HG03571 (cell line): Measurements from ENCODE around the gene MBD5.

Source experiments
- ATAC-seq: cut with Tn5 transposase; IDR thresholded peaks from one replicate; pipeline ENCODE4 v1.9.1; 2021; ENCODE audit not compliant: unreplicated experiment

MBD5 gene

GRCh38 chr2:148022882-148023281, 2.0 kb downstream of the MBD5 start:
- no peak for ATAC-seq

GRCh38 chr2:148023861-148024260, 3.0 kb downstream of the MBD5 start:
- peak; percentile 33 for ATAC-seq

GRCh38 chr2:148026573-148026972, 5.7 kb downstream of the MBD5 start:
- no peak for ATAC-seq

DNA sequence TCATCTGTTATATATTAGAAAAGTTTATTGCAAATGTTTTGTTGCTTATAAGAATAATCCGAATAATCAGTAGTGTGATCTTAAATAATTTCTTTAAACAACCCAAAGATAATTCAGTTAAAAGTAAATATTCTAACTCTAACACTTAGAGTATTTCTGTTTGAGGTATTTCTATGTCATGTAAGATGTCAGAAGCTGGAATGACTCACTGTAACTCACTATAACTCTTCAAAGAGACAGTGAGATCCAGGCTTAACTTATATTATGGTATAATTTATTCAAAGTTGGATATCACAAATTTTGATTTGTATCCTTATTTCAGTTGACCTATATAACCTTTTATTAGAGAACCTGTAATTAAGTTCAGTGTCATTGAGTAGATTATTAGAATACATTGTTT, 6.9 kb downstream of the MBD5 start:
- no peak for ATAC-seq

DNA sequence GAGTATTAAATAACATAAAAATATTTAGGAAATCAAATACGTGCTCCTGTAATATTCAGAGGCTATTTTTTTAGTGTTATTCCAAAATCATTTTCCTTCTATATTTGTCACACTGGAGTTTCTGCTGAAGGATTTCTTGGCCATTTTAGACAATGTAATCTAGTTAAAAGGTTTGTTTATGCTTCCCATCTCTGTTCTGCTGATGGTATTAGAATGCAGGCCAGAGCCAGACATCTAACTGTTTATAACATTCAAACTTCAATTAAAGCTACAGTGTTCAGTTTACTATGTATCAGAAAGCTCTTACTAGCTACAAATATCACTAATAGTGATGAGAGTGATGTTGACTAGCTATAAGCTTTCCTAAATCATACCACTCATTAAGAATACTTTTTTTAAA, 7.9 kb downstream of the MBD5 start:
- ATAC-seq: no peak

DNA sequence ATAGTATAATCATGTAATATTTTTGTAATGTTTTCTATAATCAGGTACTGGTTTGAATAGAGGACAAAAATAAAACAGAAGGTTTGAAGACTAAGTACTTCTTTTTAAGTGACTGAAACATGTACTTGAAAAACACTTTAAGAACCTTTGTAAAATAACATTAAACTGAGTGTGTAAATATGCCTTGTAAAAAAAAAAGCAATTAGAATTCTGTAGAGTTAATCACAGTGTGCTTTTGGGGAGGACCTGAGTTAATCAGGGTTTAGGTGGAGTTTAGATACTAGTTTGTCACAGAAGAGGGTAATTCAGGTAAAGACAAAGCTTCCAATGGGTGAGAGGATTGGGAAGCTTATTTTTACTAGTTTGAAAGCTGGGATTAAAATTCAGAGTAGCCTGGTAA, 10.3 kb downstream of the MBD5 start:
- ATAC-seq: no peak

DNA sequence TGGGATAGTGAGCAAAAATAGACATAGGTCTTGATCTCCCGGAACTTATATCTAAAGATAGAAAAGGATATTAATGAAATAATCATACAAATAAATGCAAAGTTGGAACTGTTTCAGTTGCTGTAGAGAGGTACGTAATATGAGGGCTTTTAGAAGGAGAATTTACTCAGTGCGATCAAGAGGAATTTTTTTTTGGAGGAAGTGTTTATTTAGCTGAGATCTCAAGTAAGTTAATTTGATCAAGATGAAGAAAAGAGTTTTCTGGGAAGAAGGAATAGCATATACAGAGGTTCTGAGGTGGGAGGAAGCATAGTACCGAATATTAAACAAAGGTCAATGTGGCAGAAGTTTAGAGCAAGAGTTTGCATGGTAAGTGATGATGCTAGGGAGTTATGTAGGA, 11.3 kb downstream of the MBD5 start:
- no peak for ATAC-seq

GRCh38 chr2:148039783-148040182, 18.9 kb downstream of the MBD5 start:
- no peak for ATAC-seq

- peak; percentile 83 for ATAC-seq
Measured at GRCh38 chr2:148042219-148042618, 21.3 kb downstream of the MBD5 start.

DNA sequence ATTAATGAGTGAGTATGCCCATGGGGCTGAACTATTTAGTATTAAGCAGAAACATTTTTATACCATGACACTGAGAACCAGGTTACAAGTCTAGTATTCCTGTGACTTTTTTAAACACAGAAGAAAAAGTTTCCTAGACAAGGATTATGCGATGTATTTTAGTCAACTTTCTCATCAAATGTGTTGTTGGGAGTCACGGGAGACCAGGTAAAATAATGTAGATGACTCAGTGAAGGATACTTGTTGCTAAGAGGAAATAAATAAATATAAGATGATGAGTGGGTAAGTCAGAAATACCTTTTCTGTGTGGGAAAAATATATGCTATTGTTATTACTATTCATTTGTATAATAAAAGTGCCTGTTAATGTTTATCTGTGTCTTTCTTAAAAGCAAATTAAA, 23.4 kb downstream of the MBD5 start:
- ATAC-seq: no peak

- ATAC-seq: no peak
Measured at GRCh38 chr2:148046802-148047201, 25.9 kb downstream of the MBD5 start.

DNA sequence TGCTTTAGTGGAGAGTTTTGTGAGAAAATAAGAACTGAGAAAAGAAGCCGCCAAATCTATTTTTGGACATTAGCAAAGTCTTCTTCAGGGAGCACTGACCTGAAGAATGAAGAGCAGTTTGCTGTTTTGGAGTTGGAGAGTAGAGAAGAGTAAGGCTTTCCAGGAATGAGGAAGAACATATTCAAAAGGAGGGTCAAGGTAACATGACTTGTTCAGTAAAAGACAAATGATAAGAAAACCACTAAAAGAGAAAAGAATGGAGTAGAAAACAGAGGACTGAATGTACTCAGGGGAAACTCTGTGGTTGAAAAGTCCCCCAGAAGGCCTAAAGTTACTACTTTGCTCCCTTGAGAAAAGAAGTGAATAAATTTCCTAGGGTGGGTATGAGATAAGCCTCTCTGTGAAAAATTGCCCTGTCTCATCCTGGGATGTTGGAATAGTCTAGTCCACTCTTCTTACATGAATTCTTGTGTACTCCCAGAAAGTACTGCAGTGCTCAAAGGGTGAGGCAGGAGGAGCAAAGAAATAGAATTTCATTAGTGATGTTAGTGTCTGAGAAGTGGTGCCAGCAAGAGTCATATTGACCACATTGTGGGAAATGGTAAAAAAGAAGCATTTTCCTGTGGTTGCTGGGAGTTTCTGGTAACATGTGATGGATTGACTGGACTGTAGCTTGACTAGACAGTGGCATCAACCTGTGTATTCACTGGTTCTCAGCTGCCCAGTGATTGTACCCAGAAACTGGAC, 27.8 kb downstream of the MBD5 start:
- ATAC-seq: peak; percentile 64

DNA sequence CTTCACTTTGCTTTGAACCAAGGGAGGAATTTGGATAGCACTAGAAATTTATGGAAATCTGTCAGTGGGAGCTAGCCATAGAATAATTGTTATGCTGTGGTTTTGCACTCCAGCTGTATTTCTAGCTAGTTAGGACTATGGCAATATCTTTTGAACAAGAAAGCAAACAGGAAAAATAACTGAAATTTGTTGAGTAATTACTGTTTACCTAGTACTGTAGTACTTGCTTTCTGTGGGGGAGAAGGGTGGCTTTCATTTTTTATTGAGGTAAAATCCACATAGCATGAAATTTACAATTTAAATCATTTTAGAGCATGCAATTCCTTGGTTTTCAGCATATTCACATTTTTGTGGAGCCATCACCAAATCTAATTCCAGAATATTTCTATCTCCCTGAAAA, 28.4 kb downstream of the MBD5 start:
- no peak for ATAC-seq

DNA sequence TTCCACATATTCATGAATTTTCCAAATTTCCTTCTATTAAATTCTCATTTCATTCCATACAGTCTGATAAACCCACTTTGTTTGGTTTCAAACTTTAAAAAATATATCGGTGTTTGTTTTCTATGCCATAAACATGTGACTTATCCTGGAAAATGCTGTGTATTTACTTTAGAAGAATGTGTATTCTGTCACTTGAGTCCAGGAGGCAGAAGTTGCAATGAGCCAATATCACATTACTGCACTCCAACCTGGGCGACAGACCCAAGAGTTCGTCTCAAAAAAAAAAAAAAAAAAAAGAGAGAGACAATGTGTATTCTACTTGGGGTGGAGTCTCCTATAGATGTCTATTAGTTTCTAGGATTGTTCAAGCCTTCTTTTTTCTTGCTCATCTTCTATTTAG, 31.8 kb downstream of the MBD5 start:
- no peak for ATAC-seq

GRCh38 chr2:148058641-148059040, 37.8 kb downstream of the MBD5 start:
- ATAC-seq: no peak

DNA sequence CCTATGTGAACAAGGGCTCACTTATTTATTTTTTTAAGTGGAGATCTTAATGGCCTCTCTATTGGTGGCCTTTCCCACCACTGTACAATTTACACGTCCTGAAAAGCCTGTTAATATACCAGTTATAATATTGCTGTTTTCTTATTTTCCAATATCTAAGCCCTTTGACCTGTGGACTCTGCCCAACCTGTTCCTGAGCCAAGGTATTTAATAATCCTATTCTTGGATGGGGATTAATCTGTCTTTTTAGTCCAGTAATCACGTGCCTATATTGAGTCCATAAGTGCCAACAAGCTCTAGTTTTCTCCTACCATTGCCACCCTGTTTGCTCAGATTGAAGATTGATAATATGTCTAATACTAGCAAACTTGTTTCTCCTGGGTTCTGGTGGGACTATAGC, 42.7 kb downstream of the MBD5 start:
- no peak for ATAC-seq

- ATAC-seq: no peak
Measured at GRCh38 chr2:148065936-148066335, 45.0 kb downstream of the MBD5 start.

- no peak for ATAC-seq
Measured at GRCh38 chr2:148067801-148068200, 46.9 kb downstream of the MBD5 start.

DNA sequence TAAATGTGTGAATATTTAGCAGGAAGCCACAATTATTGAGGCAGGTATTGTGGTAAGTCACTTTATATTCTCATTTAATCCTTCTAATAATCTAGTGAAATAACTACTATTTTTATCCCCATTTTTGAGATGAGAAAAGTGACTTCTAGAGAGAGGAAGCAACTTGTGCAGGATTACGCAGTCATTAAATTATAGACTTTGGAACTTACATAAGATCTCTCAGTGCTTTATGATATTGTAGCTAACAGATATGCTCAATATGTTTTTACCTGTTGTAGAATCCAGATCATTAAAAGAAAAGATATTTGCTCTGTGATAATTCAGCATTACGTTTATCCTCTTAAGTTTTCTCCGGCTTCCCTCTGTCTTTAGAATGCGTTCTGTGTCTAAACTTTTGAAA, 50.5 kb downstream of the MBD5 start:
- no peak for ATAC-seq

DNA sequence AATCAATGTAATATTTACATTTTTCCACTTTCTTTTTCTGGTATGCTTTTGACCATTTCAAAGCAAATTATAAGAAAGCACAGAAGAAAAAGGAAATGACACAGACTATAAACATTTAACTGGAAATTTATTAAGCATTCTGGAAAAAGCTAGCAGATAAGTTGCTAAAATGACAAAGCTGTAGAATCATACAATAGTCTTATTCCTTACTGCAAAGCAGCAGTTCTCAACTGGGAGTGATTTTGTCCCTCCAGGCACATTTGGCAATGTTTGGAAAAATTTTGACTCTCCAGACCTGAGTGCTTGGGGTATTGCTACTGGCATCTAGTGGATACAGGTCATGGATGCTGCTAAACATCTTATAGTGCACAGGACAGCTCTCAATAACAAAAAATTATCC, 75.1 kb downstream of the MBD5 start:
- no peak for ATAC-seq

DNA sequence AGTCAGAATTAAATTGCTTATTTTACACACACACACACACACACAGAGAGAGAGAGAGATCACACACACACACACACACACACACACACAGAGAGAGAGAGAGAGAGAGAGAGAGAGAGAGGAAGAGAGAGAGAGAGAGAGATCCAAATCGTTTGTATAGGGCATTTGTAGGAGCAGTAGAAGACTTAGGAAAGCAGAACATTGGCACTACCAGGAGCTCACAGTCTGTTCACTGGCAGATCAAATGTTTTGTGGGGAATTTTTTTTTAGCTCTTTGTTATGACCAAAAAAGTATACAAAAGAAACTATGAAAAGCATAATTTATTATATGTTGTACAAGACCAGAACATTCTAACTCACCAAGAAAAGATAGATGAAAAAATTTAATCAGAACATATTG, 81.8 kb downstream of the MBD5 start:
- no peak for ATAC-seq

DNA sequence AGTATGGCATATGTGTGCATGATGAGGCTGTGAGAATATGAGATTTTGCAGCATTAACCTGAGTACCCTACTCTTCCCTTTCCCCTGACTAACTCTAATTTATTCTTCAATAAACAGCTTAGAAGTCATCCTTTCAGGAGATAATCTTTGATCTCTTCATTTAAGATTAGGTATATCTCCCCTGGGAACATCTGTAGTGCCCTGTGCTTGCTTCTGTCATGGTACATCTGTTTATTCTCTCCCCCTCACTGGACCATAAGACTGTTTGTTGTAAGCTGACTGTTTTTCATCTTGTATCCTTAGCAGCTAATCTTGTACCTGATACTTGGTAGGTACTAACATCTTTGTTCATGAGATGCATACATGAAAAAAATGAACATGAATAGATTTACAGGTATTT, 83.1 kb downstream of the MBD5 start:
- no peak for ATAC-seq

DNA sequence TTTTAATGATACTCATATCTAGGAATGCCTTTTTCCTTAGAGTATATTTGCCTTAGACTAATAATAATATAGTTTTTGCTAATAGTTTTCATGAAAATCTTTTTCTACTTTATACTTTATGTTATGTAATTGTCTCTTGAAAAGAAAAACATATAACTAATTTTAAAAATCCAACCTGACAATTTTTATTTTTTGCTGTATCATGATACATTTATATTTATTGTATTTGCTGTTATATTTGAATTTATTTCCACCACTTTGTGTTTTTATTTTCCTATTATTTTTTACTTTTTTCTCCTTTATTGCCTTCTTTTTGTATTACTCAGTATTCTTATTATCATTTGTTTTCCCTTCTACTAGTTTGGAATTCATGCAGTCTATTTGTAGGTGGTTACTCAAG, 85.4 kb downstream of the MBD5 start:
- ATAC-seq: no peak
